GM06990 (cell line): ENCODE data around the gene COL18A1.

Experiments
- DNase-seq: peaks from one replicate; pipeline ENCODE4 v3.0.0-alpha.2; 2011; ENCODE audit not compliant: insufficient read length; ENCODE audit errors: extremely low read depth
- H3K27me3 ChIP-seq: replicated peaks from 2 replicates; pipeline ENCODE4 v1.6.0; 2011; ENCODE audit warnings: low read length; ENCODE audit not compliant: control insufficient read depth, insufficient read depth
- H3K36me3 ChIP-seq: 2 replicates; pipeline ENCODE4 v1.5.1; 2011; ENCODE audit warnings: low read length; ENCODE audit not compliant: control insufficient read depth, insufficient read depth
- H3K4me3 ChIP-seq: replicated peaks from 2 replicates; pipeline ENCODE4 v1.5.1; 2011; ENCODE audit warnings: low read depth, mild to moderate bottlenecking, control low read depth, low read length
- CTCF ChIP-seq: IDR thresholded peaks from 2 replicates; pipeline ENCODE4 v1.5.1; 2011; ENCODE audit warnings: low read length, control low read depth, mild to moderate bottlenecking, inconsistent platforms; ENCODE audit not compliant: insufficient read depth, poor library complexity, severe bottlenecking

Gene COL18A1

GRCh38 chr21:45487161-45487806, 82.3 kb downstream of the COL18A1 start:
- Histone ChIP-seq H3K27me3 (no peaks in the 10 kb centered on the region), H3K36me3 (no peaks in the 10 kb centered on the region), H3K4me3 (no peak overlapping the region)
- TF ChIP-seq CTCF, result no peak
- no peak for DNase-seq

GRCh38 chr21:45487891-45488600, 83.1 kb downstream of the COL18A1 start:
- no peak for TF ChIP-seq CTCF
- H3K27me3 ChIP-seq, result no peaks in the 10 kb centered on the region
- no peak for DNase-seq

GRCh38 chr21:45488931-45489721, 84.2 kb downstream of the COL18A1 start:
- Histone ChIP-seq H3K4me3 (no peak overlapping the region), H3K27me3 (no peaks in the 10 kb centered on the region), H3K36me3 (no peaks in the 10 kb centered on the region)
- DNase-seq, result no peak
- no peak for TF ChIP-seq CTCF

More at GRCh38 chr21:45487891-45488600, 83.1 kb downstream of the COL18A1 start:
- Histone ChIP-seq H3K4me3 (no peak overlapping the region), H3K36me3 (no peaks in the 10 kb centered on the region)

- no peak for DNase-seq
- TF ChIP-seq CTCF, result no peak
- no peaks in the 10 kb centered on the region for H3K36me3 ChIP-seq
- no peak overlapping the region for H3K4me3 ChIP-seq
- no peaks in the 10 kb centered on the region for H3K27me3 ChIP-seq
Observed at GRCh38 chr21:45489722-45489982, 84.7 kb downstream of the COL18A1 start.

DNA sequence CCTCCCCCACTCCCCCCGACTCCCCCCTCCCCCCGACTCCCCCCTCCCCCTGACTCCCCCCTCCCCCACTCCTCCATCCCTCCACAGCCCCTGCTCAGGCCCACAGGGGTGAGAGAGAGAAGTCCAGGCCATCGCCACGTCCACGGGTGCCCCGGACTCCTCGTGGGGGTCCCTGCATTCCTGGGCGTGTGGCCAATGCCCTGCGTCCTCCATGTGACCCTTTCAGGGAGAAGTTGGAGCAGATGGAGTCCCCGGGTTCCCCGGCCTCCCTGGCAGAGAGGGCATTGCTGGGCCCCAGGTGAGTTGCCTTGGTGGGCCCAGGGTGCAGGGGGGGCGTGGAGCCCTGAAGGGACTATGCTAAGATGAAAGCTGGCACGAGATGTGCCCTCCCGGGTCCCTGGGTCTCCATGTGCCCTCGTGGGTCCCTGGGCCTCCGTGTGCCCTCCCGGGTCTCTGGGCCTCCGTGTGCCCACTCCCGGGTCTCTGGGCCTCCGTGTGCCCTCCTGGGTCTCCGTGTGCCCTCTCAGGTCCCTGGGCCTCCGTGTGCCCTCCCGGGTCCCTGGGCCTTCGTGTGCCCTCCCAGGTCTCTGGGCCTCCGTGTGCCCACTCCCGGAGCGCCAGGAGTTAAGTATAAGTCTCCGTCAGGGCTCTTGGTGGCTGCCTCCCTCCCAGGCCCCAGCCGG, 85.2 kb downstream of the COL18A1 start:
- Histone ChIP-seq H3K4me3 (no peak overlapping the region), H3K36me3 (no peaks in the 10 kb centered on the region), H3K27me3 (no peaks in the 10 kb centered on the region)
- no peak for TF ChIP-seq CTCF
- no peak for DNase-seq
